ENCODE data around the gene EDN2.

EDN2 gene

DNA sequence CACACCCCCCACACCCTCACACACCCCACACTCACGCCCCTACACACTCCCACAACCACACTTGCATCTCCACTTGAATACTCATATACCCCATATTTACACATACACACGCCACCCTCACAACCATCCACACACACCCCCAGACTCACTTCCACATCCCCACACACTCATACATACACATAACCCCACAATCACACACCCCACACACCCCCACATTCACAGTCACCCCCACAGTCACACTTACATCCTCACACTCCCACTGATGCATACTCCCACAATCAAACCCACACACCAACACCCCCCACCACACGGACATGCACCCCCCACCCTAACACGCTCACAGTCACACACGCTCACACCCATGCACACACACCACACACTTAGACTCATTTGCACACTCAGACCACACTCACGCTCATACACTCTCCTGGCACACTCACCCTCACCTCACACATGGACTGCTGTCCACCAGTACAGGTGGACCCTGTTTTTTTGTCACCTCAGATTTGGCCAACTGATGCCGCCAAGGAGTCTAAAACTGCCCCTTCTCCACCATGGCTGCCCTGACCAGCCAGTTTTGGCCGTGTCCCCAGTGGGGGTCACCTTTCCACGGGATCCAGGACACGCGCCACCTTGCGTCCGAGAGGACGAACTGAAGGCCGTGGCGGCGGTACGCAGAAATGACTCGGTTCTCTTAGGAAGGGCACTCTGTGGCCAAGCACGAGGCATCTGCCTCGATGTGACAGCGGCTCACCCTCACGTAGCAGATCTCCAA lies 45.3 kb upstream of the EDN2 start:
- DNase-seq (ENCODE audit: low read depth) = no peak
- in situ Hi-C loops (cut with HindIII; ENCODE audit: low sequenced_read_pairs) = no loop called here

GRCh38 chr1:41528726-41529605 lies 44.5 kb upstream of the EDN2 start:
- no peak for DNase-seq (ENCODE audit: low read depth)
- in situ Hi-C loops (cut with HindIII; ENCODE audit: low sequenced_read_pairs) = no loop called here
- no peak for TF ChIP-seq CTCF (IDR thresholded peaks at IDR 0.05; ENCODE audit: low read depth, low read length, missing control alignments)
- H3K4me3 ChIP-seq (ENCODE audit: low read depth, low read length) = no peak overlapping the region

More for the DNA sequence above, 45.3 kb upstream of the EDN2 start:
- no peak overlapping the region for H3K4me3 ChIP-seq (ENCODE audit: low read depth, low read length)
- no peak for TF ChIP-seq CTCF (IDR thresholded peaks at IDR 0.05; ENCODE audit: low read depth, low read length, missing control alignments)

- in situ Hi-C loops (cut with HindIII; ENCODE audit: low sequenced_read_pairs) = no loop called here
- TF ChIP-seq CTCF (IDR thresholded peaks at IDR 0.05; ENCODE audit: low read depth, low read length, missing control alignments) = no peak
- no peak for DNase-seq (ENCODE audit: low read depth)
- H3K4me3 ChIP-seq (ENCODE audit: low read depth, low read length) = no peak overlapping the region
These were observed 43.6 kb upstream of the EDN2 start for GRCh38 chr1:41528106-41528505.

DNA sequence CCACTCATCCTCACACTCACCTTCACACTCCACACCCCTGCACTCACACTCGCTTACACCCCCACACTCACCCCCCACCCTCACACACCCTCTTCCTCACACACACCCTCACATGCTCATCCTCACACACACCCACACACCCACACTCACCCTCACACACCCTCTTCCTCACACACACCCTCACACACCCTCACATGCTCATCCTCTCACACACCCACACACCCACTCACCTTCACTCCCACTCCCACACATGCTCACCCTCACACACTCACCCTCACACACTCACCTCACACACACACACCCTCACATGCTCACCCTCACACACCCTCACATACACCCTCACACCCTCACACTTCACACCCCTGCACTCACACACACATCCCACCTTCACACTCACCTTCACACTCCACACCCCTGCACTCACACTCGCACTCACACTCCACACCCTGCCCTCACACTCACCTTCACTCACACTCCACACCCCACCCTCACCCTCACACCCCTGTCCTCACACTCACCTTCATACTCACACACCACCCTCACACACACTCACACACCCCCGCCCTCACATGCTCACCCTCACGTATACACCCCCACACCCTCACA lies 42.6 kb upstream of the EDN2 start:
- no peak overlapping the region for H3K4me3 ChIP-seq (ENCODE audit: low read depth, low read length)
- no peak for DNase-seq (ENCODE audit: low read depth)
- no peak for TF ChIP-seq CTCF (IDR thresholded peaks at IDR 0.05; ENCODE audit: low read depth, low read length, missing control alignments)
- in situ Hi-C loops (cut with HindIII; ENCODE audit: low sequenced_read_pairs) = no loop called here

- no peak for DNase-seq (ENCODE audit: low read depth)
- TF ChIP-seq CTCF (IDR thresholded peaks at IDR 0.05; ENCODE audit: low read depth, low read length, missing control alignments) = no peak
- H3K4me3 ChIP-seq (ENCODE audit: low read depth, low read length) = no peak overlapping the region
- in situ Hi-C loops (cut with HindIII; ENCODE audit: low sequenced_read_pairs) = no loop called here
These were observed 41.6 kb upstream of the EDN2 start for GRCh38 chr1:41525891-41526587.

All from astrocyte of the cerebellum (primary cell).